Parathyroid adenoma (tissue), 2 donors: ENCODE measurements around the gene ATP5F1A.

Source experiments
- H2AFZ ChIP-seq: fragments of 300-600 bp; sonication (generic); one replicate; pipeline ENCODE4 v1.7.0; 2017; ENCODE audit warnings: antibody characterized with exemption, mild to moderate bottlenecking
- H3K27ac ChIP-seq: fragments of 300-600 bp; sonication (generic); one replicate; pipeline ENCODE4 v1.7.0; 2017
- H3K27me3 ChIP-seq: fragments of 300-600 bp; sonication (generic); one replicate; pipeline ENCODE4 v1.7.0; 2017; ENCODE audit warnings: low read length; ENCODE audit not compliant: control insufficient read depth, insufficient read depth
- H3K36me3 ChIP-seq: fragments of 300-600 bp; sonication (generic); one replicate; pipeline ENCODE4 v1.7.0; 2017; ENCODE audit warnings: low read length; ENCODE audit not compliant: control insufficient read depth, insufficient read depth
- H3K4me1 ChIP-seq: fragments of 300-600 bp; sonication (generic); one replicate; pipeline ENCODE4 v1.7.0; 2017; ENCODE audit warnings: control low read depth
- H3K4me2 ChIP-seq: fragments of 300-600 bp; sonication (generic); one replicate; pipeline ENCODE4 v1.7.0; 2017; ENCODE audit warnings: low read length
- H3K4me3 ChIP-seq: fragments of 300-600 bp; sonication (generic); one replicate; pipeline ENCODE4 v1.7.0; 2017; ENCODE audit warnings: low read depth, low read length
- H3K79me2 ChIP-seq: fragments of 300-600 bp; sonication (generic); one replicate; pipeline ENCODE4 v1.7.0; 2017; ENCODE audit warnings: control low read depth
- H3K9ac ChIP-seq: fragments of 300-600 bp; sonication (generic); one replicate; pipeline ENCODE4 v1.7.0; 2017; ENCODE audit warnings: mild to moderate bottlenecking
- H3K9me3 ChIP-seq: fragments of 300-600 bp; sonication (generic); one replicate; pipeline ENCODE4 v1.7.0; 2017; ENCODE audit warnings: low read length; ENCODE audit not compliant: control insufficient read depth
- TF ChIP-seq, protein P1 (sequence below): fragments of 300-600 bp; sonication (generic); IDR thresholded peaks from one replicate; pipeline ENCODE4 v1.7.0; 2017; ENCODE audit warnings: antibody characterized with exemption, mild to moderate bottlenecking
- donor health status: primary hyperparathyroidism.

ATP5F1A gene

DNA sequence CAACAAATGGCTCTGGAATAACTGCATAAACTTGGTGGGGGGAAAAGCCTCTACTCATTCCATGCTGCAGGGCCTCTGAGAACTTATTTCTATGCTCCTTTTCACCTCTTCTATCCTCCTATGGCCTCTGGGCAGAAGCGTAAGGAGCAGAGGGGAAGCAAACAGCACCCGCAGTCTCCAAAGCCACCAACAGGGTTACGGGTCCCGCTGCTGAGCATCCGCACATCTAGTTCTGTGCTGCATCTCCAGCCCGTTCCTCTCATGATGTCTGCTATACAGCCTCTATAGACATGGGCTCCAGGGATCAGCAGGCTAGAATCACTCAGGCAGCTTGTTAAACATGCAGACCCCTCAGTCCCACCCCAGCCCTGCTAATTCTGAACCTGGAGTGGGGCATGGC lies 52.0 kb downstream of the ATP5F1A start:
- H3K79me2 ChIP-seq: peaks cover 2% of the 10 kb centered on the region
- H3K4me3 ChIP-seq: no peak overlapping the region
- H3K9me3 ChIP-seq: no peaks in the 10 kb centered on the region
- no peaks in the 10 kb centered on the region for H3K36me3 ChIP-seq
- H2AFZ ChIP-seq: no peak overlapping the region
- no peaks in the 10 kb centered on the region for H3K4me1 ChIP-seq
- no peak overlapping the region for H3K27ac ChIP-seq
- TF ChIP-seq, protein P1, sequence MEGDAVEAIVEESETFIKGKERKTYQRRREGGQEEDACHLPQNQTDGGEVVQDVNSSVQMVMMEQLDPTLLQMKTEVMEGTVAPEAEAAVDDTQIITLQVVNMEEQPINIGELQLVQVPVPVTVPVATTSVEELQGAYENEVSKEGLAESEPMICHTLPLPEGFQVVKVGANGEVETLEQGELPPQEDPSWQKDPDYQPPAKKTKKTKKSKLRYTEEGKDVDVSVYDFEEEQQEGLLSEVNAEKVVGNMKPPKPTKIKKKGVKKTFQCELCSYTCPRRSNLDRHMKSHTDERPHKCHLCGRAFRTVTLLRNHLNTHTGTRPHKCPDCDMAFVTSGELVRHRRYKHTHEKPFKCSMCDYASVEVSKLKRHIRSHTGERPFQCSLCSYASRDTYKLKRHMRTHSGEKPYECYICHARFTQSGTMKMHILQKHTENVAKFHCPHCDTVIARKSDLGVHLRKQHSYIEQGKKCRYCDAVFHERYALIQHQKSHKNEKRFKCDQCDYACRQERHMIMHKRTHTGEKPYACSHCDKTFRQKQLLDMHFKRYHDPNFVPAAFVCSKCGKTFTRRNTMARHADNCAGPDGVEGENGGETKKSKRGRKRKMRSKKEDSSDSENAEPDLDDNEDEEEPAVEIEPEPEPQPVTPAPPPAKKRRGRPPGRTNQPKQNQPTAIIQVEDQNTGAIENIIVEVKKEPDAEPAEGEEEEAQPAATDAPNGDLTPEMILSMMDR: no peak
- no peak overlapping the region for H3K4me2 ChIP-seq
- H3K27me3 ChIP-seq: no peaks in the 10 kb centered on the region
- H3K9ac ChIP-seq: no peak overlapping the region

DNA sequence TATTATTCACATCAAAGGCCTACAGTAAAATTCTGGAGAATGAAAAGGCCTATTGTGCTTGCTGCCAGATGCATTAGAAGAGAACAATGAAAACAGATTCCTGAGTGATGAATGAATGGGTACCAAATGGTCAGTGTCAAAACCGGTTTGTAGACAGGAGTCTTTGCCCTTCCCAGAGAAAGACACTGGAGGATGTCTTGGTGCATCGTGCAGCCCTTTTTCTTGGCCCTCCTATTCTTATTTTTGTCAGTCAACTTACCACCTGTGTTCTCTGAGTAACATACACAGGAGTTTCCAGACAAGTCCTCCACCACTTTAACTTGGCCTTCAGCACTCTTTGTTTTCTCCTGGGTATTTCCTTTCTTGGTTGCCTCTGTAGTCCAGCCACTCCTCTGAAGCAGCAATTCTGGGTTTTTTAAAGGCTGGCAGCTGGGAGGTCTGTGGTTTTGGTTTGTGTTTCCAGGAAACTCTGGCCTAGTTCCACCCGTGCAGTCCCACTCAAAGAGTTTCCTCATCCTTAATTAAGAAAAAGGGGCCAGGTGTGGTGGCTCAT lies 55.4 kb downstream of the ATP5F1A start:
- Histone ChIP-seq H3K27me3 (no peaks in the 10 kb centered on the region), H3K4me1 (no peaks in the 10 kb centered on the region), H3K9ac (no peak overlapping the region), H2AFZ (no peak overlapping the region), H3K9me3 (no peaks in the 10 kb centered on the region), H3K4me2 (no peak overlapping the region), H3K4me3 (no peak overlapping the region), H3K27ac (no peak overlapping the region), H3K79me2 (no peaks in the 10 kb centered on the region), H3K36me3 (no peaks in the 10 kb centered on the region)
- TF ChIP-seq, protein P1: no peak

DNA sequence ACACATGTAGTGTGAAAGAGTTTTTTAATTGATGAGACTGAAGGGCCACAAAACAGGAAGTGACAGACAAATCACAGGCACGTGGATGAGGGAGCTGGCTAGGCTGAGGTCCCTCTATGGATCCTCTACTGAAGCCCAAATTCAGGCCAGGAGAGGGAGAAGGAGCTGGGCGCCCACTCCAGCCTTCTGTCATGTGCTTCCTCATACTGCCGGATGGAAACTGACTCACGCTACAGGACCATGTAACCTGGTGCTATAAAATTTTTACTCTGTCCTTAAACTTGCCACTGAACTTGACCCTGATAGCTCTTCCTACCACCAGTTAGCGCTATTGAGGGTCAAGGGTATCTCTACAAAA lies 57.4 kb downstream of the ATP5F1A start:
- Histone ChIP-seq H3K9me3 (no peaks in the 10 kb centered on the region), H3K27me3 (no peaks in the 10 kb centered on the region), H3K27ac (no peak overlapping the region), H3K4me1 (no peaks in the 10 kb centered on the region), H3K9ac (no peak overlapping the region), H3K79me2 (no peaks in the 10 kb centered on the region), H3K36me3 (no peaks in the 10 kb centered on the region), H2AFZ (no peak overlapping the region), H3K4me3 (no peak overlapping the region), H3K4me2 (no peak overlapping the region)
- TF ChIP-seq, protein P1: no peak

DNA sequence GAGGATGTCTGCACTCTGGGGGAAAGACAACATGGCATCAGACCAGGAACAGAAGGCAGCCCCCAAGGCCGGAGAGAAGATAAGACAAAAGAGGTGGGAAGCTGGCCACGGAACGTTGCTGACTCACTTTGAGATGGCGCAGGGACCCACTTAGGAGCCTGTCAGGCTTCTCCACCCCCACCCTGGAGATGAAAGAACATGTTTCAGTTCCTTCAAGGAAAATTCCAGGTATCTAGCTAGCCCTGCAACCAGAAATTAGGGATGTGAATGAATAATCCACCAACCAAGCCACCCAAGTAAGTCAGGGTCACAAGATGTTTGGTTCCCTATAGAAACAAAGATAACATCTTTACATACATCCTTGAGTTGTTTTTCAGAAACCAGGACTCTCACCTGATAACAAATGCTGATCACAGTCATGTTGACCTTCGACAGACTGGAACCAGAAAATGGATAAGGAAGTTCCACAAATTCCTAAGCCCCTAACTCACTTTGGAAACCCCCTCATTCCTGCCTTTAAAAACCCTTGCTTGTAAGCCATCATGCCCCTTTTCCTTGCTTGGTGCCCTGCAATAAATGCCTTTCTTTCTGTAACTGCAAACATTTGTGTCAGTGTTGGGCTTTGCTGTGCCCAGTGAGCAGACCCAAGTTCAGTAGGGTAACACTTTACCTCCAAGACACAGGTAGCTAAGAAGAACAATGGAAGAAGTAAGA lies 57.9 kb downstream of the ATP5F1A start:
- Histone ChIP-seq H3K9ac (no peak overlapping the region), H3K79me2 (no peaks in the 10 kb centered on the region), H3K27me3 (no peaks in the 10 kb centered on the region), H3K36me3 (no peaks in the 10 kb centered on the region), H2AFZ (no peak overlapping the region), H3K4me3 (no peak overlapping the region), H3K9me3 (no peaks in the 10 kb centered on the region), H3K4me2 (no peak overlapping the region), H3K27ac (no peak overlapping the region), H3K4me1 (no peaks in the 10 kb centered on the region)
- TF ChIP-seq, protein P1: no peak
